ENCODE measurements around the gene ZNF277. TPM values are rescaled to one million over a fixed set of nuclear protein-coding genes. Genes with fewer than 3 reads are reported as not detected.

Gene ZNF277
- total RNA-seq, 4 donors from 2014 or later, result 19.5 to 27.1 (median 25.7) TPM

DNA sequence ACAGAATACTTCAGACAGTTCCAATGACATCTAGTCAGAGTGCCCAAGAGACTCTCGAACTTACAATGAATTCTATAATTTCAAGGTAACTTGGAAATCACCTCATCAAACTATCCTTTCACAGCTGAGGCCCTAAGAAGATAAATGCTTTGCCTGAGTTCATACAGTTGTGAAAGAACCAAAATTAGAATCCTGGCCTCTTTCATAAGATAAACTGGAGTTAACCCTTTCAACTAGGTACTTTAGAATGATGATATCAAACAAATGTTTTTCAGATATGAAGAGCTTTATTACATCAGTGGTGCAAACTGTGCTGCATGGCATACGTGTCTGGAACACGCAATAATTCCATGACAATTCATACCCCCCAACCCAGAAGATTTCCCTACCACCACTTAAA lies 18.2 kb upstream of the ZNF277 start:
- Histone ChIP-seq H3K36me3 (no peaks in the 10 kb centered on the region), H3K27me3 (no peaks in the 10 kb centered on the region), H3K4me3 (no peak overlapping the region), H3K27ac (replicated peaks in 1 of 4) (no peak overlapping the region), H3K4me1 (peaks cover 0 to 27% (median 5%) of the 10 kb centered on the region in 4 donors), H3K9me3 (no peaks in the 10 kb centered on the region)
- intact Hi-C loops (cut with DNase I), result no loop called here
- DNase-seq (ENCODE audit: extremely low spot score), result no peak
- no peak for TF ChIP-seq EP300 (IDR thresholded peaks at IDR 0.05)
- TF ChIP-seq POLR2AphosphoS5 (IDR thresholded peaks at IDR 0.05), result no peak
- TF ChIP-seq, protein P1, sequence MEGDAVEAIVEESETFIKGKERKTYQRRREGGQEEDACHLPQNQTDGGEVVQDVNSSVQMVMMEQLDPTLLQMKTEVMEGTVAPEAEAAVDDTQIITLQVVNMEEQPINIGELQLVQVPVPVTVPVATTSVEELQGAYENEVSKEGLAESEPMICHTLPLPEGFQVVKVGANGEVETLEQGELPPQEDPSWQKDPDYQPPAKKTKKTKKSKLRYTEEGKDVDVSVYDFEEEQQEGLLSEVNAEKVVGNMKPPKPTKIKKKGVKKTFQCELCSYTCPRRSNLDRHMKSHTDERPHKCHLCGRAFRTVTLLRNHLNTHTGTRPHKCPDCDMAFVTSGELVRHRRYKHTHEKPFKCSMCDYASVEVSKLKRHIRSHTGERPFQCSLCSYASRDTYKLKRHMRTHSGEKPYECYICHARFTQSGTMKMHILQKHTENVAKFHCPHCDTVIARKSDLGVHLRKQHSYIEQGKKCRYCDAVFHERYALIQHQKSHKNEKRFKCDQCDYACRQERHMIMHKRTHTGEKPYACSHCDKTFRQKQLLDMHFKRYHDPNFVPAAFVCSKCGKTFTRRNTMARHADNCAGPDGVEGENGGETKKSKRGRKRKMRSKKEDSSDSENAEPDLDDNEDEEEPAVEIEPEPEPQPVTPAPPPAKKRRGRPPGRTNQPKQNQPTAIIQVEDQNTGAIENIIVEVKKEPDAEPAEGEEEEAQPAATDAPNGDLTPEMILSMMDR (IDR thresholded peaks at IDR 0.05), result no peak
- no peak for TF ChIP-seq POLR2A (IDR thresholded peaks at IDR 0.05; ENCODE audit: low read depth)
- WGBS, result 94% methylated on average over 3 of the region's 3 CpGs

DNA sequence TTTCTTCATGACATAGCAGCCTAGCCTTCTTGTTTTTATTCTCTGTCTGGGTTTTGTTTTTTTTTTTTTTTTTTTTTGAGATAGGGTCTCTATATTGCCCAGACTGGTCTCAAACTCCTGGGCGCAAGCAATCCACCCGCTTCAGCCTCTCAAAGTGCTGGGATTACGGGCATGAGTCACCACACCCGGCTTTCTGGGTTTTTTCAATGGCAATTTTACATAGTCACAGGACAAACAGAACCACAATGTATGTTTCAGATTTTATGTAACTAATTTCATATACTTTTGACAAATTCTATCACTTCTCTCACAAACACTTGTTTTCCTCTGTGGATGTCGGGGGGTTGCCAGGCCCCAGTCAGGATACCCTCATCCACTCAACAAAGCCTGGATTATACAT lies 16.8 kb upstream of the ZNF277 start:
- WGBS, result 98% methylated on average over 5 of the region's 5 CpGs
- intact Hi-C loops (cut with DNase I), result no loop called here
- DNase-seq (ENCODE audit: extremely low spot score), result no peak
- Histone ChIP-seq H3K27me3 (no peaks in the 10 kb centered on the region), H3K4me1 (peaks cover 0 to 24% (median 2%) of the 10 kb centered on the region in 4 donors), H3K27ac (replicated peaks in 1 of 4) (no peak overlapping the region), H3K9me3 (no peaks in the 10 kb centered on the region), H3K4me3 (no peak overlapping the region), H3K36me3 (no peaks in the 10 kb centered on the region)
- TF ChIP-seq POLR2A (IDR thresholded peaks at IDR 0.05; ENCODE audit: low read depth) (no peak), POLR2AphosphoS5 (IDR thresholded peaks at IDR 0.05) (no peak), EP300 (IDR thresholded peaks at IDR 0.05) (no peak)
- TF ChIP-seq, protein P1 (IDR thresholded peaks at IDR 0.05), result no peak

DNA sequence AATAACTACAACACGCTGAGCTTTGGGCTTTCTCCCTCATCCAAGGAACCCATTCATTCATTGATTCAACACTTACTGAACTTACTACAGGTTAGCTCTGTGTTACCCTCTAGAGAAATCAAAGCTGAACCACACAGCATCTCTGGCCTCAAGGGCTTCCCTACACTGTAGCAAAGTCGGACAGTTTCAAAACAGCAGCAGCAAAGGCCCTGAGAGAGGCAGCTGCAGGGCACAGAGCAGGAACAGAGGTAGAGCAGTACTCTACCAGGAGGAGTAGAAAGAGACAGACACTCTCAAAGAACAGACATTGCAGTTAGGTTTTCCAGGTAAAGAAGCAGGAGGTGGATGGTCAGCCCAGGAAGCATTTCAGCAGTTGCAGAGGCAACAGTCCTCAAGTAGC lies 16.4 kb upstream of the ZNF277 start:
- no peak for DNase-seq (ENCODE audit: extremely low spot score)
- intact Hi-C loops (cut with DNase I), result no loop called here
- WGBS, result 91% methylated on average over 2 of the region's 2 CpGs
- H3K36me3 ChIP-seq, result no peaks in the 10 kb centered on the region
- H3K4me1 ChIP-seq, result peaks cover 0 to 19% (median 2%) of the 10 kb centered on the region in 4 donors
- no peak overlapping the region for H3K27ac ChIP-seq (replicated peaks in 1 of 4)
- TF ChIP-seq POLR2AphosphoS5 (IDR thresholded peaks at IDR 0.05) (no peak), POLR2A (IDR thresholded peaks at IDR 0.05; ENCODE audit: low read depth) (no peak), EP300 (IDR thresholded peaks at IDR 0.05) (no peak)
- TF ChIP-seq, protein P1 (IDR thresholded peaks at IDR 0.05), result no peak
- no peaks in the 10 kb centered on the region for H3K27me3 ChIP-seq
- H3K9me3 ChIP-seq, result no peaks in the 10 kb centered on the region
- no peak overlapping the region for H3K4me3 ChIP-seq

DNA sequence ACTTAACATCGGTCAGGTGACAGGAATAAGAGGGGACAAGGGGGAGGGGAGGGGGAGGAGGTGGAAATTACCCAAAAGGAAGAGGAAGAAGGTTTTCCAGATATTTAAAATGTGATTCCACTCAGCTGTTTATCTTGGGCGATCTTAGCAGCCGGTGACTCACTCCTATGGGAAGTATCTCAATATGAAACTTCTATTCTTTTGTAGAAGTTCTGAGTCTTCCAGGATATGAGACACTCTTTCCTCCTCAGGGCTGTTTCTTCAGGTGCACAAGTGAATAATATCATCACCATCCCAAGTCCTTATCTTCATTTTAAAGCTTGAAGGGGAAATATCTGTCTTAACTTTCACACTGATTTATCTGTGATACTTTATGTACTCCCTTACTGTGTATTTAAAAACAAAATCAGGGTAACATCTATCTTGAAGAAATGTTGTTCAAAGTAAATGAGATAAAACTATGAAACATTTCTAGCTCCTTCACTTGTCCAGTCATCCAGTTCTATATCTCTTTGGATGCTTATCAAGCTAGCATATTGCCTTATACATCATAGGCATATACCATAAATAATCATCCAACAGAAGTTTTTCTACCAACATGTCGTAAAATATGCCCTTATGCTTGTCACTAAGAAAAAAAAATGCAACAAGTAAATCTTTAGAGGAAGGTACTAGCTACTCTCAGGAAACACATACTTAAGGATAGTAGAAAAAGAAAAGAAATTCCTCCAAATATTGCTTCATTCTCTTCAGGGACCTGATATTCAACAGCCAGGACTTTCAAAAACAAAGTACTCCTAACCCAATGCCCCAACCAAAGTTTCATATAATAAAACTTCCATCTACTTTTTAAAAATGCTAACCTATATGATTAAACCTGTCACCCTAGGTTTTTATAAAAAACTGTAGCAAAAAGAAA lies 14.0 kb upstream of the ZNF277 start:
- peak overlapping the region in 3 of 4 donors; percentile 8 to 38 (median 25) for H3K27ac ChIP-seq (replicated peaks in 1 of 4)
- peaks cover 0 to 3% (median 0%) of the 10 kb centered on the region in 4 donors for H3K4me1 ChIP-seq
- intact Hi-C loops (cut with DNase I), result no loop called here
- 62% methylated on average over 4 of the region's 4 CpGs for WGBS
- no peaks in the 10 kb centered on the region for H3K36me3 ChIP-seq
- H3K4me3 ChIP-seq, result no peak overlapping the region
- H3K27me3 ChIP-seq, result no peaks in the 10 kb centered on the region
- DNase-seq (ENCODE audit: extremely low spot score), result no peak
- H3K9me3 ChIP-seq, result no peaks in the 10 kb centered on the region
- TF ChIP-seq, protein P1 (IDR thresholded peaks at IDR 0.05), result no peak
- peak in 1 of 2 donors; percentile 36 for TF ChIP-seq POLR2AphosphoS5 (IDR thresholded peaks at IDR 0.05)

Measured in esophagus muscularis mucosa (tissue), 4 donors.